Kidney epithelial cell (primary cell): Measurements from ENCODE around the gene JADE3. TPM values are rescaled to one million over a fixed set of nuclear protein-coding genes. Genes with fewer than 3 reads are reported as not detected.

Source experiments
- DNase-seq: peaks from one replicate; pipeline ENCODE4 v3.0.0-alpha.2; 2010; ENCODE audit warnings: low read depth
- H3K27me3 ChIP-seq: 2 replicates; pipeline ENCODE4 v1.6.0; 2011; ENCODE audit warnings: low read length; ENCODE audit not compliant: control insufficient read depth, insufficient read depth
- H3K36me3 ChIP-seq: 2 replicates; pipeline ENCODE4 v1.5.1; 2011; ENCODE audit warnings: low read length; ENCODE audit not compliant: control insufficient read depth, insufficient read depth
- H3K4me3 ChIP-seq: 2 replicates; pipeline ENCODE4 v1.5.1; 2011; ENCODE audit warnings: low read depth, mild to moderate bottlenecking, control low read depth, low read length
- total RNA-seq: library from RNA; depleted of rRNA; stranded (reverse); fragments of >200 nt; gene quantifications from 2 replicates; pipeline ENCODE4 v1.2.3, GENCODE V29; 2015
- TF ChIP-seq, protein P1 (sequence below): IDR thresholded peaks from 2 replicates; pipeline ENCODE4 v1.5.1; 2011; ENCODE audit warnings: mild to moderate bottlenecking, moderate library complexity, low read length, control low read depth, inconsistent platforms; ENCODE audit not compliant: insufficient read depth, poor library complexity, severe bottlenecking

The JADE3 gene
- total RNA-seq, 1 donor from 2014 or later, result 9.4 TPM

DNA sequence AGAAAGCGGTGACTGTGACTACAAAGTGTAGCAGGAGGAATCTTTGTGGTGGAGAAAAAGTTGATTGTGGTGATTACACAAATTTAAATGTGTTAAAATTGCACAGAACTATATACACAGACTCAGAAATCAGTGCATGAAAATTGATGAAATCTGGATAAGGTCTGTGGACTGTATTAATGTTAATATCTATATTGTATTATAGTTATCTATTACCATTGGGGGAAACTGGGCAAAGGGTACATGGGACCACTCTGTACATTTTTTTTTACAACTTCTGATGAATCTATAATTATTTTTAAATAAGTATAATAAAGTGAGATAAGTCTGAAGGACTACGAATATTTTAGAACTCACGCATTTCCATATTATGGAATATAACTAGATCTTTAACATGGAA is 1.8 kb upstream of the JADE3 start:
- no peak for DNase-seq
- Histone ChIP-seq H3K4me3 (no peak overlapping the region), H3K36me3 (no peaks in the 10 kb centered on the region), H3K27me3 (no peaks in the 10 kb centered on the region)
- TF ChIP-seq, protein P1, sequence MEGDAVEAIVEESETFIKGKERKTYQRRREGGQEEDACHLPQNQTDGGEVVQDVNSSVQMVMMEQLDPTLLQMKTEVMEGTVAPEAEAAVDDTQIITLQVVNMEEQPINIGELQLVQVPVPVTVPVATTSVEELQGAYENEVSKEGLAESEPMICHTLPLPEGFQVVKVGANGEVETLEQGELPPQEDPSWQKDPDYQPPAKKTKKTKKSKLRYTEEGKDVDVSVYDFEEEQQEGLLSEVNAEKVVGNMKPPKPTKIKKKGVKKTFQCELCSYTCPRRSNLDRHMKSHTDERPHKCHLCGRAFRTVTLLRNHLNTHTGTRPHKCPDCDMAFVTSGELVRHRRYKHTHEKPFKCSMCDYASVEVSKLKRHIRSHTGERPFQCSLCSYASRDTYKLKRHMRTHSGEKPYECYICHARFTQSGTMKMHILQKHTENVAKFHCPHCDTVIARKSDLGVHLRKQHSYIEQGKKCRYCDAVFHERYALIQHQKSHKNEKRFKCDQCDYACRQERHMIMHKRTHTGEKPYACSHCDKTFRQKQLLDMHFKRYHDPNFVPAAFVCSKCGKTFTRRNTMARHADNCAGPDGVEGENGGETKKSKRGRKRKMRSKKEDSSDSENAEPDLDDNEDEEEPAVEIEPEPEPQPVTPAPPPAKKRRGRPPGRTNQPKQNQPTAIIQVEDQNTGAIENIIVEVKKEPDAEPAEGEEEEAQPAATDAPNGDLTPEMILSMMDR, result no peak

DNA sequence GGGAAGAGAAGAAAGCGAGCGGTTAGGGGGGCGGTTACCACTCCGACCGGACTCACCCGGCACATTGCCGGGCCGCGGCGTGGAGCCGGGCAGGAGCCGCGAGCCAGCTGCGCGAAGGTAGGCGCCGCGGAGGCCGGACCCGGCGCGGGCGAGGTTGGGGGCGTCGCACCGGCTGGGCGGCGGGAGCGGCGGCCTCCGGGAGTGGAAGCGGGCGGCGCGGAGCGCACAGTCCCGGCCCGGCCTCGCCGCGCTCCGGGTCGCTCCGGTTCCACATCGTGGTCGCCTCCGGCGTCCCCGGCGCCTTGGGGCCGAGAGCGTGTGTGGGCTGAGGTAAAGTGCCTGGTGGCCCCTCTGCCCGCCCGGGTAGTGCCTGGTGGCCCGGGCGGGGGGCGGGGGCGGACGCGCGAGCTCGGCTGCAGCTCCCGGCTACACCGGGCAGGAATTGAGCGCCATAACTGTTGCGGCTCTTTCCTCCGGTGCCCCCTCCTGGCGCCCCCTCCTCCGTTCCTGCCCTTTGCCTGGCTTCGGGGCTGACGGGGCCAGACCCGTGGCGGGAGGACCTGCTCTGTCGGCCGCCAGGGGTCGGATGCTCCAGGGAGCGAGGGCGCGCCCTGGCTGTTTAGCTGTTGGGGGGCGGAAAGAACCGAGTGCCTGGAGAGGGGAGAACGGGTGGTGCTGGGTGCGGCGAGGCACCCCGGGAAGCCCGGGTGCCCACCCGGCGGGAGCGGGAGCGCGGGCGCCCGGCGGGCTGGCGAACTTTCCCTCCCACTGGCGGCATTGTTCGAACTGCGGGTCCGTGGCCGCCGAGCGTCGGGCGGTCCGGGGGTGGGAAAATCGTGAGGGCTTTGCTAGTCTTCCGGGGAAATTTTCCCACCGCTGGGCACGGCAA is 626 bp downstream of the JADE3 start:
- Histone ChIP-seq H3K4me3 (peak overlapping the region; percentile 73), H3K27me3 (no peaks in the 10 kb centered on the region), H3K36me3 (no peaks in the 10 kb centered on the region)
- DNase-seq, result no peak
- TF ChIP-seq, protein P1, result peak; percentile 44

DNA sequence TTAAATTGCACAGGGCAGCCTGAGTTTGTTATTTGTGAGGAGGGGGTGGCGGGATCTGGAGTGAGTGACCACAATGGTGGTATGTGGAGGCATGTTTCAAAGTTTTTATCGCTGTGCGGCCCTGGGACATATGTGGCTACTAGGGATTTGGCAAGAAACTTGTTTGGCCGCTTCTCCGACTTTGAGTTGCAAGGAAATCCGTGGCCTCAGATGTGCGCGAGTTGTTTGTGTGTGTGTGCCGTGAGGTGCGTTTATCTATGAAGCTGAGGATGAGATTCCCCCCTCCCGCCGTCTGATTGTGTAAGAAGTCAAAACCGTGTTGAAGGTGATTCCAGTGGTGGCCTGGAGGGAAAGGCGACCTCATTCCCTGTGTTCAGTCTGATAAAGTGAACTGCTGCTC is 1.4 kb downstream of the JADE3 start:
- H3K4me3 ChIP-seq, result peak overlapping the region; percentile 73
- no peaks in the 10 kb centered on the region for H3K27me3 ChIP-seq
- H3K36me3 ChIP-seq, result no peaks in the 10 kb centered on the region
- TF ChIP-seq, protein P1, result no peak
- DNase-seq, result no peak

DNA sequence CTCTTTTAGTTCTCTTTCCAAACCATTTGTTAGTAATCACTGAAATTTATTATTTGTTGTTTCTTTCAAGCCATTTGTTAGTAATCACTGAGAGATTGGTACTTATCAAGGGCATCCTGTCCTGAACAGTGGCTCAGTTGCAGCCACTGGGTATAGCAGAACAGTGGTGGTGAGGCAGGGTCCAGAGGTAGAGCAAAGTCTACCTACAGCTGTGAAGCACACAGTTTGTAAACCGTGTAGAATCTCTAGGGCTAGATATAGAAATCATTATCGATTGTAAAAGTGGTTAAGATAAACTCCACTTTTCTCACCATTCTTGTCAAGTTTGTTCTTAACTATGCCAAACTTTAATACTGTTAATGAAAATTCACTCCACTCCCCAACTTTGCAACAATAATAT is 4.1 kb downstream of the JADE3 start:
- H3K27me3 ChIP-seq, result no peaks in the 10 kb centered on the region
- H3K4me3 ChIP-seq, result no peak overlapping the region
- H3K36me3 ChIP-seq, result no peaks in the 10 kb centered on the region
- DNase-seq, result no peak
- TF ChIP-seq, protein P1, result no peak

DNA sequence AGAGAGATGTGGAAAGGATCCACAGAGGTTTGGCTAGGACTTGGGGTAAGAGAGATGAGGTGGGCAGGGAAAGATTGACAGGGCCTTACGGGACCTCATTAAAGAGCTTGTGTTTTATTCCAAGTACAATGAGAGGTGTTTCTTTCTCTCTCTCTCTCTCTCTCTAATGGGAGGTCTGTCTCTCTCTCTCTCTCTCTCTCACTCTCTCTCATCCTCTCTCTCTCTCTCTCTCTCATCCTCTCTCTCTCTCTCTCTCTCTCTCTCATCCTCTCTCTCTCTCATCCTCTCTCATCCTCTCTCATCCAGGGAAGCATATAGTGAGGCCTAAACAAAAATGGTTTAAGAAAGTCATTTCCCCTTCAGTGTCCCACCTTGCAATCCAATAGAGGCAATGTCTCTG is 5.4 kb downstream of the JADE3 start:
- Histone ChIP-seq H3K36me3 (no peaks in the 10 kb centered on the region), H3K4me3 (no peak overlapping the region), H3K27me3 (no peaks in the 10 kb centered on the region)
- TF ChIP-seq, protein P1, result no peak
- no peak for DNase-seq

DNA sequence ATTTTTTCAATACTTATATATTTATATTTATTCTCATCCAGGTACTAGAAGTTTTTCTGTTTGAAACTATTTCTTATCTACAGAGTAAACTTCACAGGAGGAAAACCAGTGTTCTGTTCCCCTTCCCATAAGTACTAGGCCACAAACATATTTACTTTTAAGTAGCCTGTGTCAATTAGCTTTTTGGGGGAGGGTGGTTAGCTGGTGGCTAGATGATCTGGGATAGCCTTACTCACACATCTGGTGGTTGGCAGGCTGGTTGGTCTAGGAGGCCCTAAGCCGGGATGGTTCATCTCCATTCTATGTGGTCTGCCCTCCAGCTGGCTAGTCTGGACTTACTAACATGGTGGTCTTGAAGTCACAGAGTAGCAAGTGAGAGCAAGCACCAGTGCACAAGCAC is 6.2 kb downstream of the JADE3 start:
- DNase-seq, result no peak
- H3K27me3 ChIP-seq, result no peaks in the 10 kb centered on the region
- no peak overlapping the region for H3K4me3 ChIP-seq
- TF ChIP-seq, protein P1, result no peak
- H3K36me3 ChIP-seq, result no peaks in the 10 kb centered on the region
